Measurements from ENCODE around the gene MAEA. TPM values are rescaled to one million over a fixed set of nuclear protein-coding genes. Genes with fewer than 3 reads are reported as not detected.
A peak's percentile ranks its signal among the peaks of the same experiment; 100 is the strongest.

Gene MAEA
- total and polyA plus RNA-seq, 2 experiments from 2014 or later, result 49.8 to 99.0 TPM

DNA sequence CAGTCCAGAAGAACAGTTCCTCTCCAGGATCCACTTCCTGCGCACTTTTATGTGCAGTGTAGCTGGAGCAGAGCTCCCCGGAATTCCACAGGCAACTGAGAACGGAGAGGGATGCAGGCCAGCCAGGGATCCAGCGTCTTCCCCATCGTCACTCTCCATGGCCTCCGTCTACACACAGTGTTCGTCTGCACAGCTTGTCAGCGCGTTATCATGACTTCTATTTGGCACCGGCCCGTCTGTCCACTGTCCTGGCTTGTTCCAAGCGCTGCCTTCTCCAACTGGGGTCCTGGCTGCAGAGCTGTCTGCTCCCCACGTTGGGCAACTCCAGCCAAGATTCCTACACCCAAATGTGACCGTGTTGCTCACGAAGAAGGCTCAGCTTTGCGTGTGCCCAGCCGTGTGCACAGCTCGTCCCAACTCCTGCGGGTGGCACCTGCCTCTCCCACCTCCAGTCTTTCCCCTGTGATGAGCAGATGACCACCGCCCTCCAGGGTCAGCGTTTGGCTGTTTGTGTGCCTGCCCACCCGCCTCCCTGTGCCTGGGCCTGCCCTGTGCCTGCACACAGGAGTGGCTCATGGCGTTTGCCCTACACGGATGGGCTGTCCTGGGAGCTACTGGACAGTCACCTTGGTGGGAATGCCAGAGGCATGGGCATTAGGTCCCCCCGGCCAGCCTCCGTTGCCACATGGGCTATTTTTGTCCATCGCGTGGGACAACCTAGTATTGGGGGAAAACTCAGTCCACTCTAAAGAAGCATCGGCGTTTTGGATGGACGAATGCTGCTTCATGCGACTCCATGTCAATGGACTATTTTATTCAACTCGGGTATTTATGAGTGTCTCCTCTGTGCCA, 38.5 kb upstream of the MAEA start:
- H3K4me2 ChIP-seq, result no peak overlapping the region
- no peaks in the 10 kb centered on the region for H3F3A ChIP-seq (replicated peaks; ENCODE audit: low read depth)
- peaks cover 13% of the 10 kb centered on the region for H3K4me1 Mint-ChIP-seq
- peaks cover 25% of the 10 kb centered on the region for H3K27me3 Mint-ChIP-seq (ENCODE audit: insufficient read depth, low read depth, poor library complexity)
- no peak overlapping the region for H3K27ac Mint-ChIP-seq
- peak overlapping the region; percentile 49; the same call in 2 of the 3 replicates for H3K4me3 Mint-ChIP-seq
- DNase-seq (ENCODE audit: low spot score), result no peak
- no peak for ATAC-seq
- H3K4me1 ChIP-seq (ENCODE audit: insufficient read depth), result peaks cover 12% of the 10 kb centered on the region; the same call in 1 of the 2 replicates
- H3K9me2 ChIP-seq (ENCODE audit: insufficient read depth), result 0 out of 2 replicates have a peak, but pooled peaks cover 3% of the 10 kb centered on the region
- no peak for TF ChIP-seq CREB1 (CRISPR knock-in tag; IDR thresholded peaks at IDR 0.05; ENCODE audit: low read depth)
- TF ChIP-seq, protein P1, sequence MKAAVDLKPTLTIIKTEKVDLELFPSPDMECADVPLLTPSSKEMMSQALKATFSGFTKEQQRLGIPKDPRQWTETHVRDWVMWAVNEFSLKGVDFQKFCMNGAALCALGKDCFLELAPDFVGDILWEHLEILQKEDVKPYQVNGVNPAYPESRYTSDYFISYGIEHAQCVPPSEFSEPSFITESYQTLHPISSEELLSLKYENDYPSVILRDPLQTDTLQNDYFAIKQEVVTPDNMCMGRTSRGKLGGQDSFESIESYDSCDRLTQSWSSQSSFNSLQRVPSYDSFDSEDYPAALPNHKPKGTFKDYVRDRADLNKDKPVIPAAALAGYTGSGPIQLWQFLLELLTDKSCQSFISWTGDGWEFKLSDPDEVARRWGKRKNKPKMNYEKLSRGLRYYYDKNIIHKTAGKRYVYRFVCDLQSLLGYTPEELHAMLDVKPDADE (IDR thresholded peaks at IDR 0.05), result no peak
- no peak for TF ChIP-seq ZNF331 (CRISPR knock-in tag; IDR thresholded peaks at IDR 0.05; ENCODE audit: low read depth)
- TF ChIP-seq, protein P2, sequence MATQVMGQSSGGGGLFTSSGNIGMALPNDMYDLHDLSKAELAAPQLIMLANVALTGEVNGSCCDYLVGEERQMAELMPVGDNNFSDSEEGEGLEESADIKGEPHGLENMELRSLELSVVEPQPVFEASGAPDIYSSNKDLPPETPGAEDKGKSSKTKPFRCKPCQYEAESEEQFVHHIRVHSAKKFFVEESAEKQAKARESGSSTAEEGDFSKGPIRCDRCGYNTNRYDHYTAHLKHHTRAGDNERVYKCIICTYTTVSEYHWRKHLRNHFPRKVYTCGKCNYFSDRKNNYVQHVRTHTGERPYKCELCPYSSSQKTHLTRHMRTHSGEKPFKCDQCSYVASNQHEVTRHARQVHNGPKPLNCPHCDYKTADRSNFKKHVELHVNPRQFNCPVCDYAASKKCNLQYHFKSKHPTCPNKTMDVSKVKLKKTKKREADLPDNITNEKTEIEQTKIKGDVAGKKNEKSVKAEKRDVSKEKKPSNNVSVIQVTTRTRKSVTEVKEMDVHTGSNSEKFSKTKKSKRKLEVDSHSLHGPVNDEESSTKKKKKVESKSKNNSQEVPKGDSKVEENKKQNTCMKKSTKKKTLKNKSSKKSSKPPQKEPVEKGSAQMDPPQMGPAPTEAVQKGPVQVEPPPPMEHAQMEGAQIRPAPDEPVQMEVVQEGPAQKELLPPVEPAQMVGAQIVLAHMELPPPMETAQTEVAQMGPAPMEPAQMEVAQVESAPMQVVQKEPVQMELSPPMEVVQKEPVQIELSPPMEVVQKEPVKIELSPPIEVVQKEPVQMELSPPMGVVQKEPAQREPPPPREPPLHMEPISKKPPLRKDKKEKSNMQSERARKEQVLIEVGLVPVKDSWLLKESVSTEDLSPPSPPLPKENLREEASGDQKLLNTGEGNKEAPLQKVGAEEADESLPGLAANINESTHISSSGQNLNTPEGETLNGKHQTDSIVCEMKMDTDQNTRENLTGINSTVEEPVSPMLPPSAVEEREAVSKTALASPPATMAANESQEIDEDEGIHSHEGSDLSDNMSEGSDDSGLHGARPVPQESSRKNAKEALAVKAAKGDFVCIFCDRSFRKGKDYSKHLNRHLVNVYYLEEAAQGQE (IDR thresholded peaks at IDR 0.05; ENCODE audit: unreplicated experiment), result no peak
- peaks cover 50% of the 10 kb centered on the region for H3K36me3 Mint-ChIP-seq (ENCODE audit: low read depth)
- no peak overlapping the region; the same call in 1 of the 2 replicates for H3K4me3 ChIP-seq
- H4K20me1 ChIP-seq (replicated peaks; ENCODE audit: insufficient read depth), result peaks cover 3% of the 10 kb centered on the region; the same call in 1 of the 2 replicates
- H3K79me2 ChIP-seq (replicated peaks; ENCODE audit: insufficient read depth), result peaks cover 18% of the 10 kb centered on the region
- H3K27ac ChIP-seq (ENCODE audit: low read depth), result no peak overlapping the region
- peaks cover 2% of the 10 kb centered on the region; the same call in 1 of the 2 replicates for H3K36me3 ChIP-seq (ENCODE audit: insufficient read depth)
- no peaks in the 10 kb centered on the region for H3K27me3 ChIP-seq (ENCODE audit: insufficient read depth)
- no peak overlapping the region for H2AFZ ChIP-seq
- H3K9me3 Mint-ChIP-seq, result peaks cover 66% of the 10 kb centered on the region

DNA sequence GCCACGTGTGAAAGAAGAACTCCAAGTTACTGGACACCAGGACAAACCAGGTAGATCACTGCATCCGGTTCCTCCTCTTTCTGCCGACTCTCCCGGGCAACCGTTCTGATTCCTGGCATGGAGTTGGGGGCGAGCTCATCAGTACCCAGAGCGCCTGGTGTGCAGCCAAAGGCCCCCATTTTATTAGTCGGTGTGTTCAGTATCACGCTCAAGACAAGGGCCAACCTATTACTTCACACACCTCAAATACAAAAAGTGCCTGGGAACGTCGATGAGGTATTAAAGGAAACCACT, 38.0 kb upstream of the MAEA start:
- Histone ChIP-seq H3K79me2 (replicated peaks; ENCODE audit: insufficient read depth) (peaks cover 13% of the 10 kb centered on the region), H3K27me3 (ENCODE audit: insufficient read depth) (no peaks in the 10 kb centered on the region), H2AFZ (no peak overlapping the region), H3K4me3 (no peak overlapping the region), H3K4me2 (no peak overlapping the region), H3K36me3 (ENCODE audit: insufficient read depth) (peaks cover 2% of the 10 kb centered on the region; the same call in 1 of the 2 replicates), H3F3A (replicated peaks; ENCODE audit: low read depth) (no peaks in the 10 kb centered on the region), H3K4me1 (ENCODE audit: insufficient read depth) (peaks cover 12% of the 10 kb centered on the region; the same call in 1 of the 2 replicates), H4K20me1 (replicated peaks; ENCODE audit: insufficient read depth) (peaks cover 3% of the 10 kb centered on the region; the same call in 1 of the 2 replicates), H3K9me2 (ENCODE audit: insufficient read depth) (peaks cover 7% of the 10 kb centered on the region; the same call in 1 of the 2 replicates), H3K27ac (ENCODE audit: low read depth) (no peak overlapping the region)
- Mint-ChIP-seq H3K27ac (no peak overlapping the region), H3K27me3 (ENCODE audit: insufficient read depth, low read depth, poor library complexity) (peaks cover 26% of the 10 kb centered on the region), H3K9me3 (peaks cover 72% of the 10 kb centered on the region), H3K4me1 (peaks cover 7% of the 10 kb centered on the region), H3K36me3 (ENCODE audit: low read depth) (peaks cover 50% of the 10 kb centered on the region), H3K4me3 (no peak overlapping the region)
- no peak for DNase-seq (ENCODE audit: low spot score)
- ATAC-seq, result no peak
- TF ChIP-seq STAT1 (IDR thresholded peaks at IDR 0.05; ENCODE audit: unreplicated experiment), result no peak
- TF ChIP-seq NANOG (IDR thresholded peaks at IDR 0.05; ENCODE audit: borderline replicate concordance), result no peak
- TF ChIP-seq, protein P1 (IDR thresholded peaks at IDR 0.05), result no peak
- TF ChIP-seq, protein P3, sequence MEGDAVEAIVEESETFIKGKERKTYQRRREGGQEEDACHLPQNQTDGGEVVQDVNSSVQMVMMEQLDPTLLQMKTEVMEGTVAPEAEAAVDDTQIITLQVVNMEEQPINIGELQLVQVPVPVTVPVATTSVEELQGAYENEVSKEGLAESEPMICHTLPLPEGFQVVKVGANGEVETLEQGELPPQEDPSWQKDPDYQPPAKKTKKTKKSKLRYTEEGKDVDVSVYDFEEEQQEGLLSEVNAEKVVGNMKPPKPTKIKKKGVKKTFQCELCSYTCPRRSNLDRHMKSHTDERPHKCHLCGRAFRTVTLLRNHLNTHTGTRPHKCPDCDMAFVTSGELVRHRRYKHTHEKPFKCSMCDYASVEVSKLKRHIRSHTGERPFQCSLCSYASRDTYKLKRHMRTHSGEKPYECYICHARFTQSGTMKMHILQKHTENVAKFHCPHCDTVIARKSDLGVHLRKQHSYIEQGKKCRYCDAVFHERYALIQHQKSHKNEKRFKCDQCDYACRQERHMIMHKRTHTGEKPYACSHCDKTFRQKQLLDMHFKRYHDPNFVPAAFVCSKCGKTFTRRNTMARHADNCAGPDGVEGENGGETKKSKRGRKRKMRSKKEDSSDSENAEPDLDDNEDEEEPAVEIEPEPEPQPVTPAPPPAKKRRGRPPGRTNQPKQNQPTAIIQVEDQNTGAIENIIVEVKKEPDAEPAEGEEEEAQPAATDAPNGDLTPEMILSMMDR (conservative IDR thresholded peaks at IDR 0.05; ENCODE audit: low read depth in 2 of 2), result no peak
- TF ChIP-seq EZH2phosphoT487 (IDR thresholded peaks at IDR 0.05; ENCODE audit: unreplicated experiment), result no peak
- TF ChIP-seq, protein P2 (IDR thresholded peaks at IDR 0.05; ENCODE audit: unreplicated experiment), result no peak
